ENCODE results near the gene GPS2.

DNA sequence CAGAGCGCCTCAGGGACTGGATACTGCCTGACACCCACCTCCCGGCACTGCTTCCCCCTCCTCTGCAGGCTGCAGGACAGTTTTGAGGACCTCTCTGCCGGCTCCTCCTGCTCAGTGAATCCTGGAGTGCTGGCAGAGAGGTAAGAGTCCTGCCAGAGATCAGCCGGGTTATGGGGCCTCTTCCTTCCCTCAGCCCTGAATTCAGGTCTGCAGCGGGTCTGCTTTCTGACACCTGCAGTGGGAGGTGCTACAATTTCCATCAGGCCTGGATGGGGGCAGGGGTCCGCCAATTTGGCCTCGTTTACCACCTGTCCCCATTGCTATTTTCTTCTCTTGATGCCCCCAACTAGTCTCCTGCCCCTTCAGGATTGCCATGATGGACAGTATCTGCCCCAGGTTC is 17.0 kb upstream of the GPS2 start:
- TF ChIP-seq, protein P1, sequence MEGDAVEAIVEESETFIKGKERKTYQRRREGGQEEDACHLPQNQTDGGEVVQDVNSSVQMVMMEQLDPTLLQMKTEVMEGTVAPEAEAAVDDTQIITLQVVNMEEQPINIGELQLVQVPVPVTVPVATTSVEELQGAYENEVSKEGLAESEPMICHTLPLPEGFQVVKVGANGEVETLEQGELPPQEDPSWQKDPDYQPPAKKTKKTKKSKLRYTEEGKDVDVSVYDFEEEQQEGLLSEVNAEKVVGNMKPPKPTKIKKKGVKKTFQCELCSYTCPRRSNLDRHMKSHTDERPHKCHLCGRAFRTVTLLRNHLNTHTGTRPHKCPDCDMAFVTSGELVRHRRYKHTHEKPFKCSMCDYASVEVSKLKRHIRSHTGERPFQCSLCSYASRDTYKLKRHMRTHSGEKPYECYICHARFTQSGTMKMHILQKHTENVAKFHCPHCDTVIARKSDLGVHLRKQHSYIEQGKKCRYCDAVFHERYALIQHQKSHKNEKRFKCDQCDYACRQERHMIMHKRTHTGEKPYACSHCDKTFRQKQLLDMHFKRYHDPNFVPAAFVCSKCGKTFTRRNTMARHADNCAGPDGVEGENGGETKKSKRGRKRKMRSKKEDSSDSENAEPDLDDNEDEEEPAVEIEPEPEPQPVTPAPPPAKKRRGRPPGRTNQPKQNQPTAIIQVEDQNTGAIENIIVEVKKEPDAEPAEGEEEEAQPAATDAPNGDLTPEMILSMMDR (IDR thresholded peaks at IDR 0.05): no peak
- no peak for TF ChIP-seq POLR2A (IDR thresholded peaks at IDR 0.05)
